ENCODE measurements around the gene C12orf57. TPM values are rescaled to one million over a fixed set of nuclear protein-coding genes. Genes with fewer than 3 reads are reported as not detected.
A peak's percentile ranks its signal among the peaks of the same experiment; 100 is the strongest.

C12orf57 gene
- total RNA-seq, 4 donors from 2014 or later: 175 to 220 (median 183) TPM

- Histone ChIP-seq H3K36me3 (peaks cover 0 to 41% of the 10 kb centered on the region in 2 donors), H3K27ac (peak overlapping the region; percentile 65 to 84 (median 72)), H3K4me3 (no peak overlapping the region), H3K27me3 (no peaks in the 10 kb centered on the region), H3K9me3 (no peaks in the 10 kb centered on the region), H3K4me1 (peaks cover 22 to 28% of the 10 kb centered on the region in 2 donors)
- intact Hi-C loops (cut with DNase I; ENCODE audit: low total_unique reads) (loop anchor here (5.0 kb wide), 2 partner anchors 92 to 143 kb away; partner anchors contain the start of genes C1RL and SPSB2), in situ Hi-C loops (cut with MboI; ENCODE audit: low sequenced_read_pairs in 4 of 4) (no loop called here)
- no peak for TF ChIP-seq POLR2A (IDR thresholded peaks at IDR 0.05)
- ATAC-seq (no peak), DNase-seq (peak in 1 of 2 donors; percentile 19)
These were observed 20.1 kb downstream of the C12orf57 start for GRCh38 chr12:6963791-6964413.

- peak overlapping the region; percentile 65 to 84 (median 72) for H3K27ac ChIP-seq
- ATAC-seq: no peak
- no peaks in the 10 kb centered on the region for H3K27me3 ChIP-seq
- H3K4me1 ChIP-seq: peaks cover 29 to 35% of the 10 kb centered on the region in 2 donors
- intact Hi-C loops (cut with DNase I; ENCODE audit: low total_unique reads): loop anchor here (1.0 to 5.0 kb wide), 3 partner anchors 40 to 143 kb away; partner anchors contain the start of genes C1RL and SPSB2
- TF ChIP-seq POLR2A (IDR thresholded peaks at IDR 0.05) (no peak), CTCF (IDR thresholded peaks at IDR 0.05 in 4 of 5, conservative IDR thresholded peaks at IDR 0.05 in 1 of 5) (no peak)
- DNase-seq: no peak
- no peak overlapping the region for H3K4me3 ChIP-seq
- peaks cover 0 to 45% of the 10 kb centered on the region in 2 donors for H3K36me3 ChIP-seq
- in situ Hi-C loops (cut with MboI; ENCODE audit: low sequenced_read_pairs in 4 of 4): no loop called here
- no peaks in the 10 kb centered on the region for H3K9me3 ChIP-seq
These were observed 20.8 kb downstream of the C12orf57 start for GRCh38 chr12:6964605-6965025.

GRCh38 chr12:6965026-6965661, 21.3 kb downstream of the C12orf57 start:
- TF ChIP-seq POLR2A (IDR thresholded peaks at IDR 0.05): no peak
- TF ChIP-seq CTCF (IDR thresholded peaks at IDR 0.05 in 4 of 5, conservative IDR thresholded peaks at IDR 0.05 in 1 of 5): peak; percentile 88 to 92 (median 89)
- in situ Hi-C loops (cut with MboI; ENCODE audit: low sequenced_read_pairs in 4 of 4) (no loop called here), intact Hi-C loops (cut with DNase I; ENCODE audit: low total_unique reads) (loop anchor here (1.0 kb wide), 1 partner anchor 41 kb away; no protein-coding TSS in a partner anchor)
- Histone ChIP-seq H3K4me3 (no peak overlapping the region), H3K9me3 (no peaks in the 10 kb centered on the region), H3K36me3 (peaks cover 0 to 45% of the 10 kb centered on the region in 2 donors), H3K27ac (peak overlapping the region; percentile 65 to 84 (median 72)), H3K4me1 (peaks cover 33 to 37% of the 10 kb centered on the region in 2 donors), H3K27me3 (no peaks in the 10 kb centered on the region)
- ATAC-seq (peak; percentile 60 to 77), DNase-seq (peak; percentile 71 to 86)

GRCh38 chr12:6965714-6966113, 21.9 kb downstream of the C12orf57 start:
- in situ Hi-C loops (cut with MboI; ENCODE audit: low sequenced_read_pairs in 4 of 4) (no loop called here), intact Hi-C loops (cut with DNase I; ENCODE audit: low total_unique reads) (loop anchor here (1.0 kb wide), 1 partner anchor 41 kb away; no protein-coding TSS in a partner anchor)
- Histone ChIP-seq H3K9me3 (no peaks in the 10 kb centered on the region), H3K4me1 (peaks cover 31 to 33% of the 10 kb centered on the region in 2 donors), H3K27ac (peak overlapping the region; percentile 65 to 84 (median 72)), H3K4me3 (no peak overlapping the region), H3K27me3 (no peaks in the 10 kb centered on the region), H3K36me3 (peaks cover 0 to 45% of the 10 kb centered on the region in 2 donors)
- ATAC-seq: no peak
- DNase-seq: no peak
- TF ChIP-seq POLR2A (IDR thresholded peaks at IDR 0.05): no peak
- no peak for TF ChIP-seq CTCF (IDR thresholded peaks at IDR 0.05 in 4 of 5, conservative IDR thresholded peaks at IDR 0.05 in 1 of 5)

- Histone ChIP-seq H3K9me3 (no peaks in the 10 kb centered on the region), H3K4me1 (peaks cover 27 to 29% of the 10 kb centered on the region in 2 donors), H3K27ac (no peak overlapping the region), H3K36me3 (peaks cover 0 to 45% of the 10 kb centered on the region in 2 donors), H3K27me3 (no peaks in the 10 kb centered on the region), H3K4me3 (no peak overlapping the region)
- ATAC-seq: no peak
- intact Hi-C loops (cut with DNase I; ENCODE audit: low total_unique reads): no loop called here
- TF ChIP-seq POLR2A (IDR thresholded peaks at IDR 0.05) (no peak), CTCF (IDR thresholded peaks at IDR 0.05 in 4 of 5, conservative IDR thresholded peaks at IDR 0.05 in 1 of 5) (no peak)
- in situ Hi-C loops (cut with MboI; ENCODE audit: low sequenced_read_pairs in 4 of 4): no loop called here
- DNase-seq: peak in 1 of 2 donors; percentile 2
These were observed 22.5 kb downstream of the C12orf57 start for GRCh38 chr12:6966351-6966750.

Data from gastrocnemius medialis (tissue), 4 donors.